H54 (cell line): ENCODE measurements around the gene PHF20.
"Not testable (repeated sequence)": the region's sequence is repeated elsewhere in the genome, so short reads cannot be mapped to it uniquely, and the experiment has no call there.

Experiments
- DNase-seq: peaks from one replicate; pipeline ENCODE4 v3.0.0; 2011; ENCODE audit warnings: low spot score, mixed read lengths; ENCODE audit not compliant: insufficient read length
- FAIRE-seq: peaks from 3 replicates; lab custom pipeline; 2011; peaks lifted over from hg19 to GRCh38; lab: Jason Lieb, UNC
- POLR2A ChIP-seq: IDR thresholded peaks from 2 replicates; pipeline ENCODE4 v1.6.1; 2011; ENCODE audit warnings: low read depth, mild to moderate bottlenecking, low read length

Gene PHF20

DNA sequence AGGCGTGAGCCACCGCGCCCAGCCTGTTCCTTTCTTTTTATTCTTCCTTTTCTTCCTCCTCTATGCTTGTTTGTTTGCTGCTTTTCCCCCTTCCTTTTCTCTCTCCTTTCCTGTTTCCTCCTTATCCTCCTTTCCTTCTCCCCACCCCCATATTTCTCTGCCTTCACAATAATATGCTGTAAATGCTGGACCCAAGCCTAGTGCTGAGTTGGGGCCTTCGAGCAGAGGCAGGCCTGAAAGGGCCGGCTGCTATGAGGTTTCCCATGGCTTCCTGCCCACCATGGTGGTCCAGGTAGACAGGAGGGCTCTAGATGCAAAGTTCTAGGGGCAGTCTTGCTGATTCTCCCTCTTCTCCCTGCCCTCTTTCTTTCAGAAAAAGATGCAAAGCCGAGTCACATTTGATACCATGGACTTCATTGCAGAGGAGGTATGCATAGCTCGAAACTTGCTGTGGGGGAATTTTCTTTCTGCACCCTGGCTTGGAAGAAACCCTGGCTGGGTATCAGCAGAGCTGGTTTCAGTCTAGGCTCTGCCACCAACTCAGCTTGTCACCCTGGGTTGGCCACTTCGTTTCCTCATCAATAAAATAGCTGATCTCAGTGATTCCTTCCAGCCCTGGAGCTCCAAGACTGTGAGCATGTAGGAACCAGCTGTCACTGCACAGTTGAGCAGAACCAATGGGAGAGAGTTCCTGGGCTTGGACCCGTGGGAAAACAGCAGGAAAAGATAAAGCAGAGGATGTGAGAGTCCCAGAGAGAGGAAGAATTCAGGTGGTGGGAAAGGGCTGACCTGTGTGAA, 204.0 kb downstream of the PHF20 start:
- no peak for TF ChIP-seq POLR2A
- FAIRE-seq (no peak), DNase-seq (no peak)

DNA sequence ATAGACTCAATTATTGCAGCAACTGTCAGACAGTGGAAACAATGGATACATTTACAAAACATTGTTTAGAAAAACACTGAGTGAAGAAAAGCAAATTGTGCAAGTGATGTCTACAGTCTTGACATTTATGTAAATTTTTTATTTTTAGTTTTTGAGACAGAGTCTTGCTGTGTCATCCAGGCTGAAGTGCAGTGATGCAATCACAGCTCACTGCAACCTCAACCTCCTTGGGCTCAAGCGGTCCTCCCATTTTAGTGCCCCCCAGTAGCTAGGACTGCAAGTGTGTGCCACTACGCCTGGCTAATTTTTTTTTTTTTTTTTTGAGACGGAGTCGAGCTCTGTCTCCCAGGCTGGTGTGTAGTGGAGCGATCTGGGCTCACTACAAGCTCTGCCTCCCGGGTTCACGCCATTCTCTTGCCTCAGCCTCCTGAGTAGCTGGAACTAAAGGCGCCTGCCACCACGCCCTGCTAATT, 206.3 kb downstream of the PHF20 start:
- FAIRE-seq, result no peak
- TF ChIP-seq POLR2A, result no peak

DNA sequence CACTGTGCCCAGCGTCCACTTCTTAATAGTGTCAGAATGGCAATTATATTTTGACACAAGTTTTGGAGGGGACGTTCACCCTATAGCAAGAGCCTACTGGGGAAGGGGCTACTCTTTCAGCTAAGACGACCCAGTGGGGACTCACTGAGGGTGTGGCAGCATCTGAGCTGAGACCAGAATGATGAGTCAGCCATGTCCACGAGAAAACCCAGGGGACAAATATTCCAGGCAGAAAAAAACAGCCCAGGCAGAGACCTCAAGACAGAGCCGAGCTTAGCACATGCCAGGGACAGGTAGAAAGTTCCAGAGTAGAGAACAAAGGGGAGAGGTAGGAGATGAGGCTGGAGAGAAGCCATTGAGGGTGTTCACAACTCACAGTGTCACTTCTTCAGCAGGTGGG, 207.7 kb downstream of the PHF20 start:
- DNase-seq (no peak), FAIRE-seq (no peak)
- TF ChIP-seq POLR2A, result no peak

More for the DNA sequence above, 206.3 kb downstream of the PHF20 start:
- no peak for DNase-seq

DNA sequence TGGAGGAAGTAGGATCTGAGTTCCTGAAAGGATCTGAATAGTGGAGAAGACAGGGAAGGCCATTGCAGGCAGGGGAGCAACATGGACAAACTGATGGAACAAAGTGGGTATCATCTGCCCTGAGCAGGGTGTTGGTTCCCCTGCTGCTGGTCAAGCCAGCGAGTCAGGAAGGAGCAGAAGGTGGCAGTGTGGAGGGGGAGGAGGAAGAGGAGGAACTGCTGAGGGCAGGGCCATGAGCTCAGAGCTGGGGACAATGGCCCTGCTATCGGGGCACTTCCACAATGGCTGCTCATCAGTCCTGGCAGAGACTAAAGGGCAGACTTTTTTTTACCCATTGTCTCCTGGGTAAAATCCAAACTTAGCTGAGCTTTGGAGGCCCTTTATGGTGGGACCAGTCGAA, 210.2 kb downstream of the PHF20 start:
- no peak for TF ChIP-seq POLR2A
- FAIRE-seq, result no peak
- no peak for DNase-seq

DNA sequence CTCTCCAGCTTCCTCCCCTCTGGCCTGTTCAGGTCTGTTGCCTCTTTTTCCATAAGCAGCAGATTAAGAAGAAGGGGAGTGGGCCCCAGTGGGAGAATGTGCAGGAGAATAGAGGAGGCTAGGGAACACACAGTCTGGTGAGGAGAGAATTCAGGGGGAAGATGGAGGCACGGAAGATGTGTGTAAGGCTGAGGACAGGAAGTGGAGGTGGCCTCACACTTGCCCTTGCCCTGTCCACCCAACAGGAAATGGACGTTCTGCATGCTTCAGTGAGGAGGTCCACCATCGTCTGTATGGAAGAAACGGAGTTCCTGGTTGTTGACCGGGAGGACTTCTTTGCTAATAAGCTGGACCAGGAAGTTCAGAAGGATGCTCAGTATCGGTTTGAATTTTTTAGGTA, 212.6 kb downstream of the PHF20 start:
- TF ChIP-seq POLR2A, result no peak
- no peak for DNase-seq
- FAIRE-seq, result no peak

DNA sequence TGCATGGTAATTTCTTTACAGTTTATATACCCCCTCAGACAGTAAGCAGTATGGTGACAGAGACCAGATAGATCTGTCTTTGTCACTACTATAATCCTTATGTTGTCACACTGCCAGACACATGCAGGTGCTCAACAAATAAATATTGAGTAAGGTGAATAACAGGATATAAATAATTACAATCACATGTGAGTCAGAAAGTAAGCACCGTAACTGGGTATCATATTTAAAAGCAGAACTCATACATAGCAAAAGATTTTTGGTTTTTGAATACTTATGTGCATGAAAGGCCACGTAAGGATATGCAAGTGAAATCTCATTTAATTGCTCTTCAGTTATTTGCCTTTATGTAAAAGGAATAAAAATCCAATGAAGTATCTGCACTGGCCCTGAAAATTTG, 214.0 kb downstream of the PHF20 start:
- no peak for DNase-seq

DNA sequence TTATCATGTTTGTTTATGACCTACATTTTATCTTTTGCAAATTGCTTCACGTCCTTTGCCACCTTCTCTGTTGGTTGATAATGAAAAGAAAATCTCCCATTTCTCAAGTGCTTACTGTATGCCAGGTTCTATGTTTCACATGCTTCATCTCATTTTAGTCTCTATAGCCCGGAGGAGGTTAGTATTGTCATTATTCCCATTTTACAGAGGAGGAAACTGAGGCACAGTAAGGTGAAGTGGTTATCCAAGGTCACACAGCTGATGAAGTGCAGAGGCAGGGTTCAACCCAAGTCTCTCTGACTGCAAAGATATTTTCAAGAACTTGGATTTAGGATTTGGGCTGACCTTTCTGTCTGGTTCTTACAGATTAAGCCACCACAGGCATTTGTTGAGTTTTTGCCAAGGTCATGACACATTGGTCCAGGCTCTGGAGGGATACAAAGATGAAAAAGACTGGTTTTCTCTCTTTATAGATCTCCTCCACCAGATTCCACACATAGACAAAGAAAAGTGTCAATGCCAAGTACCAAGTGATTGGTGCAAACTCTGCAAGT, 217.2 kb downstream of the PHF20 start:
- no peak for DNase-seq
- no peak for FAIRE-seq
- TF ChIP-seq POLR2A, result no peak

More for the DNA sequence above, 214.0 kb downstream of the PHF20 start:
- no peak for FAIRE-seq
- no peak for TF ChIP-seq POLR2A

DNA sequence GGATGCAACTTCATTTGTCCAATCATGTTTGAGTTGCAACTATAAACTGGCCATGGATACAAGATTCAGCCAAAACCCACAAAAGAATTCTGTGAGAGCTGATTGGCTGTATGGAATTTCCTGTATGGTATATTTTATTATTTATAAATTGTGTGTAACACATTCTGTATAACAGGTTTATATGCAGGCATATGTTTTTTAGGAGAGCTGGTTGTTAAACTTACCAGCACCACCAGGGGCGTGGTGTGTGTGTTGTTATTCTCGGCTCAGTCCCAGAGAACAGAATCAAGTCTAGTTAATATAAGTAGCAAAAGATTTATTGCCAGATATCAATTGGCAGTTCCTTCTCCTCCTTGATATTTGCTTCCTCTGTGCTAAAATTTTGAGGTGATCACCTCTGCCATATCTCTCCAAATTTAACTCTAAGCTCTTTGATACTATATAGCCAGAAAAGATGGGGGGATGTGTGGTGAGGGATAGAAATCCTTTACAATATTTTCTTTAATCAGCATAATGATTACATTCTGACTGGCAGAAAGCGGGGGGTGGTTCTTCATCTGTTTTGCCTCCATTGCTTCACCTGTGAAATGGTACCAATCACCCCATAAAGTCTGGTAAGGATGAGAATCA, 219.4 kb downstream of the PHF20 start:
- FAIRE-seq, result no peak
- peak; percentile 49 for DNase-seq
- TF ChIP-seq POLR2A, result no peak

DNA sequence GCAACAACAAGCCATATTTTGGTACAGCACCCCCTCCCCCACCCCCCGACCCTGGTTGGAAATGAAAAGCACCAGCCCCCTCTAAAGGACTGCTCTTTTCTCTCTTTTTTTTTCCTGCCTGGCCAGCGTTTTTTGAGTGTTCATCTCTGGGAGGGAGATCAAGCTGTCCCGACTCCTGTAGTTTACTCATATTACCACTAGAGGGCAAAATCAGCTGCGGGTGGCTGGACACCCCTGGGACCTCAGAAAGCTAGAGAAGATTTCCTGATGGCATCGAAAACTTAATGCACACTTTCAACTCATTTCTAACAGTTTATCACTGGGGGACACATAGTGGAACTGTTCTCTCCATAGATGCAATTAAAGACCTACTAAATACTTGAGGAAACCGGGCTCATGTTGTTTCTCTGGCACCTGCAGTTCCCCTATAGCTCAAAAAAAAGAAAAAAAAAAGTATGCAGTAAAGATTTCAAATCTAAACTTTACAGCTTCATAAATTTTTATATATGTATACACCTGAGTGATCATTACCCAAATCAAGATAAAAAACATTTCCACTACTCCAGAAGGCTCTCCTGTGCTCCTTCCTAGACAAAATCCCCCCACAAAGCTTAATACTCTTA, 221.0 kb downstream of the PHF20 start:
- FAIRE-seq (peak; percentile 33), DNase-seq (peak; percentile 82)
- no peak for TF ChIP-seq POLR2A

DNA sequence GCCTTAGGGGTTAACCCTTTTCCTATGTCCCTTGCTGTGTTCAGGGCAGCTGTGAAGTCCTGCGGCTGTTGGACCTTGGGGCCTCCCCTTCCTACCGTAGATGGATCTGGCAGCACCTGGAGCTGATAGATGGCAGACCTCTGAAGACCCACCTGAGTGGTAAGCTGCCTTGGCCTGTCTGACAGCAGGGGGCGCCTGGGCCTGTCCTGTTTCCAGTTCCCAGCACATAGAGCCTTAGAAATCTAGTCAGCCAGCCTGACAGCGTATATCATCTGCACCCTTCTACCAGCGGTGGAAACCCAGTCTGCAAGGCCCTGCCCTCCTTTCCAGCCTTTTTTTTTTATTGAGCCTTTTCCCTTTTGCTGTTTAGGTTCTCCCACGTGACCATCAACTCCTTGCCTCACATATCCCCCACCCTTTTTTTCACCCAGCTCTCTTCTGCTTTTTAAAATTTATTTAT, 223.2 kb downstream of the PHF20 start:
- peak; percentile 84 for FAIRE-seq
- DNase-seq, result peak; percentile 71
- TF ChIP-seq POLR2A, result no peak

DNA sequence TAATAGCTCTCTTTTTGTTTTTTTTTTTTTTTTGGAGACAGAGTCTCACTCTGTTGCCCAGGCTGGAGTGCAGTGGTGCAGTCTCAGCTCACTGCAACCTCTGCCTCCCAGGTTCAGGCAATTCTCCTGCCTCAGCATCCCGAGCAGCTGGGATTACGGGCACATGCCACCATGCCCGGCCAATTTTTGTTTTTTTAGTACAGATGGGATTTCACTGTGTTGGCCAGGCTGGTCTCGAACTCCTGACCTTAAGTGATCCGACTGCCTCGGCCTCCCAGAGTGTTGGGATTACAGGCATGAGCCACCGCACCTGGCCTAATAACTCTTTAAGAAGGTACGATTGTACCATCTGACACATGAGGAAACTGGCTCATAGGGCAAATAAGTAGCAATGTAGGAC, 224.7 kb downstream of the PHF20 start:
- DNase-seq, FAIRE-seq: not testable (repeated sequence)
